WTC11 (cell line): ENCODE data around the gene TASP1. TPM values are rescaled to one million over a fixed set of nuclear protein-coding genes. Genes with fewer than 3 reads are reported as not detected.

Experiments used
- ATAC-seq: fragments of 200-7000 bp; cut with Tn5 transposase; 2 replicates; pipeline ENCODE4 v1.10.0; 2021; ENCODE audit warnings: mild to moderate bottlenecking, moderate library complexity
- CTCF ChIA-PET: fragments of 300-600 bp; sonication (Branson Sonifier 250); formaldehyde crosslinking; loops from one replicate; lab custom pipeline; 2021; ENCODE audit warnings: antibody characterized with exemption; lab: Charles Lee
- POLR2A ChIA-PET: fragments of 350-600 bp; sonication (Branson Sonifier 250); formaldehyde crosslinking; loops from one replicate; lab custom pipeline; 2021; ENCODE audit warnings: antibody characterized with exemption; lab: Charles Lee
- DNase-seq: peaks from one replicate; pipeline ENCODE4 v3.0.0; 2021; ENCODE audit warnings: low spot score
- H3K27ac Mint-ChIP-seq: 2 replicates; pipeline ENCODE4 v1.8.0; 2021; ENCODE audit warnings: mixed read lengths
- H3K27me3 Mint-ChIP-seq: 2 replicates; pipeline ENCODE4 v1.8.0; 2021; ENCODE audit warnings: low read depth, mild to moderate bottlenecking, moderate library complexity, mixed read lengths
- H3K36me3 Mint-ChIP-seq: 2 replicates; pipeline ENCODE4 v1.8.0; 2021; ENCODE audit warnings: mixed read lengths
- H3K4me1 Mint-ChIP-seq: 2 replicates; pipeline ENCODE4 v1.8.0; 2022; ENCODE audit warnings: mixed read lengths
- H3K4me3 Mint-ChIP-seq: 2 replicates; pipeline ENCODE4 v1.8.0; 2021; ENCODE audit warnings: mild to moderate bottlenecking, moderate library complexity, mixed read lengths
- H3K9me3 Mint-ChIP-seq: 2 replicates; pipeline ENCODE4 v1.8.0; 2021; ENCODE audit warnings: mixed read lengths
- AFF4 ChIP-seq: sonication (generic); formaldehyde crosslinking; IDR thresholded peaks from 2 replicates; pipeline ENCODE4 v1.8.1; 2023; ENCODE audit warnings: mild to moderate bottlenecking, missing genetic modification reagents, borderline replicate concordance
- ATF1 ChIP-seq: sonication (generic); formaldehyde crosslinking; IDR thresholded peaks from 2 replicates; pipeline ENCODE4 v1.8.1; 2023; ENCODE audit warnings: mild to moderate bottlenecking, moderate library complexity, missing genetic modification reagents
- ATF3 ChIP-seq: sonication (generic); formaldehyde crosslinking; conservative IDR thresholded peaks from 2 replicates; pipeline ENCODE4 v1.8.1; 2022; ENCODE audit warnings: mild to moderate bottlenecking, missing genetic modification reagents
- GABPB1 ChIP-seq: sonication (generic); formaldehyde crosslinking; IDR thresholded peaks from 2 replicates; pipeline ENCODE4 v1.8.1; 2023; ENCODE audit warnings: mild to moderate bottlenecking, missing genetic modification reagents
- MAX ChIP-seq: sonication (generic); formaldehyde crosslinking; IDR thresholded peaks from 2 replicates; pipeline ENCODE4 v1.8.0; 2022; ENCODE audit warnings: mild to moderate bottlenecking, missing genetic modification reagents
- MLX ChIP-seq: sonication (generic); formaldehyde crosslinking; IDR thresholded peaks from 2 replicates; pipeline ENCODE4 v1.8.1; 2023; ENCODE audit warnings: mild to moderate bottlenecking, missing genetic modification reagents, moderate library complexity
- MYBL2 ChIP-seq: sonication (generic); formaldehyde crosslinking; IDR thresholded peaks from 2 replicates; pipeline ENCODE4 v1.8.1; 2023; ENCODE audit warnings: mild to moderate bottlenecking, moderate library complexity, missing genetic modification reagents
- NFATC4 ChIP-seq: fragments of 250-450 bp; sonication (Bioruptor Pico); IDR thresholded peaks from 2 replicates; pipeline ENCODE4 v1.9.0; 2021; ENCODE audit warnings: mild to moderate bottlenecking
- NFE2L1 ChIP-seq: sonication (generic); formaldehyde crosslinking; IDR thresholded peaks from 2 replicates; pipeline ENCODE4 v1.8.1; 2023; ENCODE audit warnings: missing genetic modification reagents
- NR3C1 ChIP-seq: sonication (generic); formaldehyde crosslinking; conservative IDR thresholded peaks from 2 replicates; pipeline ENCODE4 v1.8.1; 2023; ENCODE audit warnings: low read depth, mild to moderate bottlenecking, missing genetic modification reagents
- PRDM15 ChIP-seq: sonication (generic); formaldehyde crosslinking; IDR thresholded peaks from 2 replicates; pipeline ENCODE4 v1.8.0; 2022; ENCODE audit warnings: missing genetic modification reagents
- RELA ChIP-seq: sonication (generic); formaldehyde crosslinking; IDR thresholded peaks from 2 replicates; pipeline ENCODE4 v1.8.1; 2022; ENCODE audit warnings: missing genetic modification reagents, mild to moderate bottlenecking, borderline replicate concordance
- SOX15 ChIP-seq: fragments of 250-450 bp; sonication (Bioruptor Pico); IDR thresholded peaks from 2 replicates; pipeline ENCODE4 v1.9.0; 2021; ENCODE audit warnings: mild to moderate bottlenecking
- TCF7 ChIP-seq: sonication (generic); formaldehyde crosslinking; IDR thresholded peaks from 2 replicates; pipeline ENCODE4 v1.8.0; 2022; ENCODE audit warnings: mild to moderate bottlenecking, low read depth, missing genetic modification reagents, moderate library complexity
- TEAD4 ChIP-seq: sonication (generic); formaldehyde crosslinking; IDR thresholded peaks from 2 replicates; pipeline ENCODE4 v1.8.0; 2022; ENCODE audit warnings: mild to moderate bottlenecking, missing genetic modification reagents
- ZMAT4 ChIP-seq: fragments of 250-450 bp; sonication (Bioruptor Pico); IDR thresholded peaks from 2 replicates; pipeline ENCODE4 v1.9.0; 2021; ENCODE audit warnings: mild to moderate bottlenecking
- ZNF138 ChIP-seq: sonication (generic); formaldehyde crosslinking; conservative IDR thresholded peaks from 2 replicates; pipeline ENCODE4 v1.8.1; 2022; ENCODE audit warnings: mild to moderate bottlenecking, moderate library complexity, missing genetic modification reagents
- ZNF396 ChIP-seq: fragments of 250-450 bp; sonication (Bioruptor Pico); IDR thresholded peaks from 2 replicates; pipeline ENCODE4 v1.8.0; 2021; ENCODE audit warnings: mild to moderate bottlenecking, moderate library complexity, borderline replicate concordance
- ZNF416 ChIP-seq: fragments of 250-450 bp; sonication (Bioruptor Pico); IDR thresholded peaks from 2 replicates; pipeline ENCODE4 v1.9.0; 2021; ENCODE audit warnings: mild to moderate bottlenecking, inconsistent platforms
- total RNA-seq: library from RNA; stranded (reverse); gene quantifications from 3 replicates; pipeline ENCODE4 v1.2.3, GENCODE V29; 2021
- TF ChIP-seq, protein P1 (sequence below): sonication (generic); formaldehyde crosslinking; IDR thresholded peaks from 2 replicates; pipeline ENCODE4 v1.8.0; 2023; ENCODE audit warnings: missing genetic modification reagents
- TF ChIP-seq, protein P2 (sequence below): sonication (generic); formaldehyde crosslinking; IDR thresholded peaks from 2 replicates; pipeline ENCODE4 v1.8.1; 2022; ENCODE audit warnings: mild to moderate bottlenecking, moderate library complexity, missing genetic modification reagents
- TF ChIP-seq, protein P3 (sequence below): sonication (generic); formaldehyde crosslinking; IDR thresholded peaks from 2 replicates; pipeline ENCODE4 v1.8.0; 2022; ENCODE audit warnings: mild to moderate bottlenecking, missing genetic modification reagents

The TASP1 gene
- total RNA-seq, 1 experiment from 2014 or later, result 12.4 TPM

DNA sequence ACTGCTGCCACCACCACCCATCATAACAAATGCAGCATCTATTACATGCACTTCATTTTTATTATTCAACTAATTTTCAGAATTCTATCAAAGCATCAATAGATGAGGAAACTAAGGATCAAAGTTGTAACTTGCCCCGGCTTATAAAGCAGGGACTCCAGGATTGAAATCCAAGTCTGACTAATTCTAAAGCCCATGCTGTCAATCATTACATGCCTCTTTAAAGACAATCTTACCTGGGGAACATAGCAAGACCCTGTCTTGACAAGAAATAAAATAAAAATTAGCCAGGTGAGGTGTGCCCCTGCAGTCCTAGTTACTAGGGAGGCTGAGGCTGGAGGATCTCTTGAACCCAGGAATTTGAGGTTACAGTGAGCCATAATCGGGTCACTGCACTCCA is 235.3 kb downstream of the TASP1 start:
- H3K27ac Mint-ChIP-seq, result no peak overlapping the region
- CTCF ChIA-PET, result interaction anchor here (1.0 kb wide), 1 partner anchor 79 kb away, joined by 5 read pairs; no protein-coding TSS in a partner anchor
- POLR2A ChIA-PET, result no interaction called here

GRCh38 chr20:13402986-13403385 is 235.7 kb downstream of the TASP1 start:
- CTCF ChIA-PET, result interaction anchor here (1.0 kb wide), 1 partner anchor 78 kb away, joined by 5 read pairs; no protein-coding TSS in a partner anchor
- TF ChIP-seq, protein P1, sequence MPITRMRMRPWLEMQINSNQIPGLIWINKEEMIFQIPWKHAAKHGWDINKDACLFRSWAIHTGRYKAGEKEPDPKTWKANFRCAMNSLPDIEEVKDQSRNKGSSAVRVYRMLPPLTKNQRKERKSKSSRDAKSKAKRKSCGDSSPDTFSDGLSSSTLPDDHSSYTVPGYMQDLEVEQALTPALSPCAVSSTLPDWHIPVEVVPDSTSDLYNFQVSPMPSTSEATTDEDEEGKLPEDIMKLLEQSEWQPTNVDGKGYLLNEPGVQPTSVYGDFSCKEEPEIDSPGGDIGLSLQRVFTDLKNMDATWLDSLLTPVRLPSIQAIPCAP (CRISPR knock-in tag), result no peak
- TF ChIP-seq ATF3 (CRISPR knock-in tag) (no peak), RELA (no peak), ZMAT4 (CRISPR knock-in tag) (no peak), TEAD4 (CRISPR knock-in tag) (no peak), SOX15 (no peak), AFF4 (CRISPR knock-in tag) (no peak), GABPB1 (CRISPR knock-in tag) (no peak), NFE2L1 (CRISPR knock-in tag) (no peak), ZNF138 (CRISPR knock-in tag) (no peak), ZNF416 (CRISPR knock-in tag) (no peak), MAX (CRISPR knock-in tag) (no peak), NR3C1 (CRISPR knock-in tag) (no peak)
- TF ChIP-seq, protein P2, sequence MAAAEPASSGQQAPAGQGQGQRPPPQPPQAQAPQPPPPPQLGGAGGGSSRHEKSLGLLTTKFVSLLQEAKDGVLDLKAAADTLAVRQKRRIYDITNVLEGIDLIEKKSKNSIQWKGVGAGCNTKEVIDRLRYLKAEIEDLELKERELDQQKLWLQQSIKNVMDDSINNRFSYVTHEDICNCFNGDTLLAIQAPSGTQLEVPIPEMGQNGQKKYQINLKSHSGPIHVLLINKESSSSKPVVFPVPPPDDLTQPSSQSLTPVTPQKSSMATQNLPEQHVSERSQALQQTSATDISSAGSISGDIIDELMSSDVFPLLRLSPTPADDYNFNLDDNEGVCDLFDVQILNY (CRISPR knock-in tag), result no peak
- TF ChIP-seq, protein P3, sequence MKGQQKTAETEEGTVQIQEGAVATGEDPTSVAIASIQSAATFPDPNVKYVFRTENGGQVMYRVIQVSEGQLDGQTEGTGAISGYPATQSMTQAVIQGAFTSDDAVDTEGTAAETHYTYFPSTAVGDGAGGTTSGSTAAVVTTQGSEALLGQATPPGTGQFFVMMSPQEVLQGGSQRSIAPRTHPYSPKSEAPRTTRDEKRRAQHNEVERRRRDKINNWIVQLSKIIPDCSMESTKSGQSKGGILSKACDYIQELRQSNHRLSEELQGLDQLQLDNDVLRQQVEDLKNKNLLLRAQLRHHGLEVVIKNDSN, result no peak

More for the DNA sequence above, 235.3 kb downstream of the TASP1 start:
- no peak for DNase-seq
- ATAC-seq, result no peak
- Mint-ChIP-seq H3K4me1 (peaks cover 13% of the 10 kb centered on the region), H3K9me3 (peaks cover 7% of the 10 kb centered on the region; the same call in 1 of the 2 replicates), H3K27me3 (no peaks in the 10 kb centered on the region), H3K4me3 (no peak overlapping the region), H3K36me3 (no peaks in the 10 kb centered on the region)
- TF ChIP-seq PRDM15 (CRISPR knock-in tag) (no peak), ATF1 (CRISPR knock-in tag) (no peak), NFE2L1 (CRISPR knock-in tag) (no peak), ZNF416 (CRISPR knock-in tag) (no peak), ZNF396 (no peak), MLX (CRISPR knock-in tag) (no peak), MYBL2 (CRISPR knock-in tag) (no peak), TCF7 (CRISPR knock-in tag) (no peak), NFATC4 (CRISPR knock-in tag) (no peak)
- TF ChIP-seq, all 79 proteins: peak for 0

More at GRCh38 chr20:13402986-13403385, 235.7 kb downstream of the TASP1 start:
- ATAC-seq (no peak), DNase-seq (no peak)
- POLR2A ChIA-PET, result no interaction called here
- Mint-ChIP-seq H3K4me3 (no peak overlapping the region), H3K27me3 (no peaks in the 10 kb centered on the region), H3K27ac (no peak overlapping the region), H3K9me3 (peaks cover 7% of the 10 kb centered on the region; the same call in 1 of the 2 replicates), H3K4me1 (peaks cover 18% of the 10 kb centered on the region), H3K36me3 (no peaks in the 10 kb centered on the region)
